Pancreas (tissue), 10 donors: ENCODE measurements around the gene F2RL2. TPM values are rescaled to one million over a fixed set of nuclear protein-coding genes. Genes with fewer than 3 reads are reported as not detected.
"Not testable (repeated sequence)": the region's sequence is repeated elsewhere in the genome, so short reads cannot be mapped to it uniquely, and the experiment has no call there.

ENCODE experiments used
- ATAC-seq, 4 donors: fragments of 200-7000 bp; cut with Tn5 transposase; one replicate each; pipeline versions ENCODE4 v1.8.0 to v1.9.1; 2020; ENCODE audit warnings: mild to moderate bottlenecking in 4 of 4, moderate library complexity in 4 of 4
- DNase-seq, 6 donors: peaks; one replicate each; pipeline ENCODE4 v3.0.0-alpha.2; 2020
- FAIRE-seq: peaks from 2 replicates; lab custom pipeline; 2012; peaks lifted over from hg19 to GRCh38; lab: Jason Lieb, UNC
- H3K27ac ChIP-seq, 4 donors: fragments of 200-600 bp; sonication (generic); 1 replicate in 3 of 4; 2 replicates in 1 of 4; pipeline versions ENCODE4 v1.5.0 to v1.8.0; 2020
- H3K27me3 ChIP-seq, 4 donors: fragments of 200-600 bp; one replicate each; pipeline ENCODE4 v1.8.0; 2021
- H3K36me3 ChIP-seq, 3 donors: fragments of 200-600 bp; sonication (generic) in 1 of 3; one replicate each; pipeline versions ENCODE4 v1.5.0 to v1.8.0; 2020 to 2021
- H3K4me1 ChIP-seq, 3 donors: fragments of 200-600 bp; one replicate each; pipeline ENCODE4 v1.8.0; 2021
- H3K4me3 ChIP-seq, 4 donors: fragments of 200-600 bp; sonication (generic) in 2 of 4; one replicate each; pipeline versions ENCODE4 v1.5.0 to v1.8.0; 2020 to 2021
- H3K9me3 ChIP-seq, 4 donors: fragments of 200-600 bp; one replicate each; pipeline ENCODE4 v1.8.0; 2021
- CTCF ChIP-seq, 4 donors: fragments of 200-600 bp; sonication (generic) in 3 of 4; IDR thresholded peaks; one replicate each; pipeline versions ENCODE4 v1.5.0 to v1.8.0; 2021; ENCODE audit warnings: antibody characterized with exemption in 4 of 4
- WGBS, 2 donors: extraction: QIAGEN DNeasy Blood & Tissue Kit; methylation state at CpG; one replicate each; pipeline ENCODE4 v1.1.7; 2013; 5-methylcytosine and 5-hydroxymethylcytosine counted together
- intact Hi-C, 3 donors: fragments of 100-400 bp; cut with DNase I; formaldehyde crosslinking; loops; one replicate each; pipeline versions ENCODE4 v1.11.1 to v1.14.2; 2022
- polyA plus RNA-seq, 2 donors: library from polyadenylated mRNA; stranded (reverse); fragments of 200-250 nt; gene quantifications; one replicate each; pipeline ENCODE4 v1.2.3, GENCODE V29; 2013
- total RNA-seq, 6 donors: library from RNA; stranded (reverse); fragmentation: NEBNext Ultra II Directional in 4 of 6; extraction: Animal tissue kit (Norgen Biotek cat#: 25700) in 4 of 6; gene quantifications; one replicate each; pipeline versions ENCODE4 v1.2.1 to v1.2.4, GENCODE V29; 2021 to 2023
- donor health status: healthy with polysubstance abuse.
- donor health status: DM: no; HTN: no; CAD: no; lungs with moderate emphysema.
- donor health status: DM: no; HTN: no; CAD: no.
- donor health status: control.
- donor health status: control.
- donor health status: Bipolar disorder and iron deficiency.
- donor health status: DM: yes; HTN: yes; CAD: no.
- donor health status: DM: no; HTN: no; CAD: no.
- donor health status: DM: no; HTN: no; CAD: no.
- donor health status: DM: yes; HTN: yes; CAD: no.

Gene F2RL2
- total and polyA plus RNA-seq, 8 donors: 0.04 to 2.2 (median 0.22) TPM

- no peak for FAIRE-seq
Measured at GRCh38 chr5:76607353-76607871, 15.8 kb downstream of the F2RL2 start.

DNA sequence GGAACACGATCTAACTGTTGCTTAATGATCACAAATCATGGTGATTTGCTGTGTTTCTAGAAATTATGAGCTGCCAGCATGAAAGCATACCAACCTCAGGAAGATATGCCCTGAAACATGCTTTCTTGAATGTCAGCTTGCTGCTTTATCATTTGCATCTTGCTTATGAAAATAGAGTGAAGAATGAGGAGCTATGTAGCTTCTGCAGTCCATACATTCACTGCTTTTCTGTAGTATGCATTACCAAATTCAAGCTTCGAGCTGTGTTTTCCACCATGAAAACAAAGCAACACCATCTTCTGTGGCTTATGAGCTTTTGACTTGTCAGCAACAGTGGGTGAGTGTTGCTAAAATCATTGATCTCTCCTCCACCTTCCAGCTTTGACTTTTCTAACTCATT, 16.5 kb downstream of the F2RL2 start:
- Histone ChIP-seq H3K9me3 (no peaks in the 10 kb centered on the region), H3K4me3 (no peak overlapping the region), H3K27ac (no peak overlapping the region), H3K27me3 (no peaks in the 10 kb centered on the region), H3K36me3 (peaks cover 0 to 12% (median 3%) of the 10 kb centered on the region in 3 donors), H3K4me1 (no peaks in the 10 kb centered on the region)
- TF ChIP-seq CTCF (IDR thresholded peaks at IDR 0.05): no peak
- DNase-seq (no peak), ATAC-seq (no peak), FAIRE-seq (no peak)
- 90 to 92% methylated on average over 2 of the region's 2 CpGs for WGBS, 2 donors
- intact Hi-C loops: loop anchor here in 1 of 3 donors (10.0 kb wide), 1 partner anchor 168 kb away; no protein-coding TSS in a partner anchor

More at GRCh38 chr5:76607353-76607871, 15.8 kb downstream of the F2RL2 start:
- no peak overlapping the region for H3K27ac ChIP-seq
- no peak for TF ChIP-seq CTCF (IDR thresholded peaks at IDR 0.05)
- WGBS, 2 donors: 82 to 88% methylated on average over 9 of the region's 9 CpGs
- no peak for DNase-seq
- no peak overlapping the region for H3K4me3 ChIP-seq
- no peak for ATAC-seq
- intact Hi-C loops: loop anchor here in 1 of 3 donors (10.0 kb wide), 1 partner anchor 167 kb away; no protein-coding TSS in a partner anchor
- H3K36me3 ChIP-seq: peaks cover 0 to 12% (median 3%) of the 10 kb centered on the region in 3 donors
- H3K4me1 ChIP-seq: no peaks in the 10 kb centered on the region
- no peaks in the 10 kb centered on the region for H3K27me3 ChIP-seq
- H3K9me3 ChIP-seq: no peaks in the 10 kb centered on the region

DNA sequence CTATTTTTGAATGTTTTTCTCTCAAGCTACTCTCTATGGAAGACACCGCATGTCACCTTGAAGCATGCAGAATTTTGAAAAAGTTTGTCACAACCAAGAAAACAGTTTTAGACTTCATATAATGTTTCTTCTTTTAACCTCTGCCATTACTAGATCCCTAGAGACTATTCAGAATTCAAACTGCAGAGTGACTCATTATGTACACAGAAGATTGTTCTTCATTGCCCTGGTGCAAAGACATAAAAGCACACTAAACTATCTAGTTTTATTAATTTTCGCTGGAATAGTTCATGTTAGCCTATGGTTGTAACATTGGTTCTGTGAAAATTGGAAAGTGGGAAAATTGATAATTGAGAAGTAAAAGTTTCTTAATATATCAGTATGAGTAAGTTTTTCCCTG, 18.4 kb downstream of the F2RL2 start:
- Histone ChIP-seq H3K9me3 (no peaks in the 10 kb centered on the region), H3K27ac (no peak overlapping the region), H3K4me3 (no peak overlapping the region), H3K27me3 (no peaks in the 10 kb centered on the region), H3K4me1 (no peaks in the 10 kb centered on the region), H3K36me3 (peaks cover 0 to 12% (median 3%) of the 10 kb centered on the region in 3 donors)
- TF ChIP-seq CTCF (IDR thresholded peaks at IDR 0.05): no peak
- FAIRE-seq: no peak
- intact Hi-C loops: loop anchor here in 1 of 3 donors (10.0 kb wide), 1 partner anchor 170 kb away; no protein-coding TSS in a partner anchor
- ATAC-seq: no peak
- 96 to 100% methylated on average over 2 of the region's 2 CpGs for WGBS, 2 donors
- DNase-seq: no peak

DNA sequence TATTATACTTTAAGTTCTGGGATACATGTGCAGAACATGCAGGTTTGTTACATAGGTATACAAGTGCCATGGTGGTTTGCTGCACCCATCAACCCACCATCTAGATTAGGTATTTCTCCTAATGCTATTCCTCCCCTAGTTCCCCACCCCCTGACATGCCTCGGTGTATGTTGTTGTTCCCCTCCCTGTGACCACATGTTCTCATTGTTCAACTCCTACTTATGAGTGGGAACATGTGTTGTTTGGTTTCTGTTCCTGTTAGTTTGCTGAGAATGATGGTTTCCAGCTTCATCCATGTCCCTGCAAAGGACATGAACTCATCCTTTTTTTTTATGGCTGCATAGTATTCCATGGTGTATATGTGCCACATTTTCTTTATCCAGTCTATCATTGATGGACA, 19.2 kb downstream of the F2RL2 start:
- not testable (repeated sequence) for ATAC-seq

DNA sequence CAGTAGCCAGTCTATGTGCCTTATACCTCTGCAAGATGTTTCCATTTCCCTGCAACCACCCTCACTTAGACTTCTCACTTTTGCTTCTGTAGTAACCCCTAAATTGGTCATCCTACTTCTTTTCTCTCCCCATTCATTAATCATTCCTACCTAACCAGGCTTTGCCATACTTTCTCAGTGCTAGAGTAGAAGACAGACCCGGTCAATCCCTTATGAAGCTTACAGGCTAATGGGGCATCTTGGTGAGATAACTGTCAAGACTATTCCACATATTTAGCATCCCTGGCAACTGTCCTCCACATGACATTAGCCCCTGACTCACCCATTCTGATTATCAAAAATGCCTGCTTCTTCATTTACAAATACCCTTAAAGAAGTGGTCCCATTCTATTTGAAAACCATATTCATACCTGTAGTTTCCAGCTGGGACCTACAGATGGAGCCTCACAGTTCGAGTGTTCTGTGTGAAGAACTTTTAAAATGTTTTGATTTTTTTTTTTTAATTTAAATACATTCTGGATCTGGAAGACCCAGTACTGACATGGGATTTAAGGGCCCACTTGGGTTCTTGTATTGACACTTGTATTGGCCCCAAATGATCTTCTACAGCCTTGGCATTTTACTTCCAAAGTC, 21.0 kb downstream of the F2RL2 start:
- no peak for TF ChIP-seq CTCF (IDR thresholded peaks at IDR 0.05)
- Histone ChIP-seq H3K27ac (no peak overlapping the region), H3K9me3 (no peaks in the 10 kb centered on the region), H3K27me3 (no peaks in the 10 kb centered on the region), H3K36me3 (peaks cover 0 to 6% (median 3%) of the 10 kb centered on the region in 3 donors), H3K4me1 (no peaks in the 10 kb centered on the region), H3K4me3 (no peak overlapping the region)
- FAIRE-seq: no peak
- 82 to 85% methylated on average over 2 of the region's 2 CpGs for WGBS, 2 donors
- DNase-seq: no peak
- intact Hi-C loops: loop anchor here in 1 of 3 donors (10.0 kb wide), 1 partner anchor 173 kb away; no protein-coding TSS in a partner anchor
- ATAC-seq: no peak

More for the DNA sequence above, 19.2 kb downstream of the F2RL2 start:
- H3K9me3 ChIP-seq, FAIRE-seq, DNase-seq, H3K27ac ChIP-seq, H3K4me3 ChIP-seq, H3K27me3 ChIP-seq, H3K4me1 ChIP-seq: not testable (repeated sequence)
- WGBS, 2 donors: 95 to 96% methylated on average over 1 of the region's 1 CpG
- intact Hi-C loops: loop anchor here in 1 of 3 donors (10.0 kb wide), 1 partner anchor 171 kb away; no protein-coding TSS in a partner anchor
- peaks cover 0 to 12% (median 3%) of the 10 kb centered on the region in 3 donors for H3K36me3 ChIP-seq
